ENCODE measurements around the gene GABRR2.

GABRR2 gene

GRCh38 chr6:89290401-89291155 lies 24.5 kb downstream of the GABRR2 start:
- DNase-seq, result no peak

GRCh38 chr6:89289710-89290109 lies 25.4 kb downstream of the GABRR2 start:
- no peak for DNase-seq

- no peak for DNase-seq
Measured at GRCh38 chr6:89287351-89288028, 27.6 kb downstream of the GABRR2 start.

- no peak for DNase-seq
Measured at GRCh38 chr6:89286516-89286915, 28.6 kb downstream of the GABRR2 start.

GRCh38 chr6:89284963-89285735 lies 29.9 kb downstream of the GABRR2 start:
- DNase-seq, result no peak

- DNase-seq, result no peak
Measured at GRCh38 chr6:89284081-89284480, 31.0 kb downstream of the GABRR2 start.

- DNase-seq, result no peak
Measured at GRCh38 chr6:89282749-89283148, 32.4 kb downstream of the GABRR2 start.

- DNase-seq, result no peak
Measured at GRCh38 chr6:89281779-89282246, 33.3 kb downstream of the GABRR2 start.

GRCh38 chr6:89278956-89279355 lies 36.1 kb downstream of the GABRR2 start:
- DNase-seq, result no peak

- no peak for DNase-seq
Measured at GRCh38 chr6:89275900-89276299, 39.2 kb downstream of the GABRR2 start.

GRCh38 chr6:89273816-89274215 lies 41.3 kb downstream of the GABRR2 start:
- no peak for DNase-seq

GRCh38 chr6:89272596-89272995 lies 42.5 kb downstream of the GABRR2 start:
- DNase-seq, result no peak

- no peak for DNase-seq
Measured at GRCh38 chr6:89270951-89271721, 44.0 kb downstream of the GABRR2 start.

GRCh38 chr6:89269981-89270380 lies 45.1 kb downstream of the GABRR2 start:
- DNase-seq, result no peak

- DNase-seq, result no peak
Measured at GRCh38 chr6:89269252-89269651, 45.8 kb downstream of the GABRR2 start.

- no peak for DNase-seq
Measured at GRCh38 chr6:89268776-89269175, 46.3 kb downstream of the GABRR2 start.

- DNase-seq, result no peak
Measured at GRCh38 chr6:89267918-89268317, 47.2 kb downstream of the GABRR2 start.

GRCh38 chr6:89264296-89264695 lies 50.8 kb downstream of the GABRR2 start:
- no peak for DNase-seq

- no peak for DNase-seq
Measured at GRCh38 chr6:89260832-89261231, 54.3 kb downstream of the GABRR2 start.

- no peak for DNase-seq
Measured at GRCh38 chr6:89260310-89260709, 54.8 kb downstream of the GABRR2 start.

GRCh38 chr6:89258912-89259311 lies 56.2 kb downstream of the GABRR2 start:
- DNase-seq, result no peak

GRCh38 chr6:89257781-89258180 lies 57.3 kb downstream of the GABRR2 start:
- DNase-seq, result no peak

- DNase-seq, result no peak
Measured at GRCh38 chr6:89257346-89257745, 57.8 kb downstream of the GABRR2 start.

Measured in activated CD8-positive, alpha-beta memory T cell treated with anti-CD3 and anti-CD28 coated beads, Interleukin-2, amount 50 U/mL, for 4 hours (primary cell).